ENCODE data around the gene SLC39A2. TPM values are rescaled to one million over a fixed set of nuclear protein-coding genes. Genes with fewer than 3 reads are reported as not detected.
A peak's percentile ranks its signal among the peaks of the same experiment; 100 is the strongest.
"Not testable (repeated sequence)": the region's sequence is repeated elsewhere in the genome, so short reads cannot be mapped to it uniquely, and the experiment has no call there.

The SLC39A2 gene
- total and polyA plus RNA-seq, 3 donors from 2014 or later = 0.24 to 0.31 TPM; not detected in 1

DNA sequence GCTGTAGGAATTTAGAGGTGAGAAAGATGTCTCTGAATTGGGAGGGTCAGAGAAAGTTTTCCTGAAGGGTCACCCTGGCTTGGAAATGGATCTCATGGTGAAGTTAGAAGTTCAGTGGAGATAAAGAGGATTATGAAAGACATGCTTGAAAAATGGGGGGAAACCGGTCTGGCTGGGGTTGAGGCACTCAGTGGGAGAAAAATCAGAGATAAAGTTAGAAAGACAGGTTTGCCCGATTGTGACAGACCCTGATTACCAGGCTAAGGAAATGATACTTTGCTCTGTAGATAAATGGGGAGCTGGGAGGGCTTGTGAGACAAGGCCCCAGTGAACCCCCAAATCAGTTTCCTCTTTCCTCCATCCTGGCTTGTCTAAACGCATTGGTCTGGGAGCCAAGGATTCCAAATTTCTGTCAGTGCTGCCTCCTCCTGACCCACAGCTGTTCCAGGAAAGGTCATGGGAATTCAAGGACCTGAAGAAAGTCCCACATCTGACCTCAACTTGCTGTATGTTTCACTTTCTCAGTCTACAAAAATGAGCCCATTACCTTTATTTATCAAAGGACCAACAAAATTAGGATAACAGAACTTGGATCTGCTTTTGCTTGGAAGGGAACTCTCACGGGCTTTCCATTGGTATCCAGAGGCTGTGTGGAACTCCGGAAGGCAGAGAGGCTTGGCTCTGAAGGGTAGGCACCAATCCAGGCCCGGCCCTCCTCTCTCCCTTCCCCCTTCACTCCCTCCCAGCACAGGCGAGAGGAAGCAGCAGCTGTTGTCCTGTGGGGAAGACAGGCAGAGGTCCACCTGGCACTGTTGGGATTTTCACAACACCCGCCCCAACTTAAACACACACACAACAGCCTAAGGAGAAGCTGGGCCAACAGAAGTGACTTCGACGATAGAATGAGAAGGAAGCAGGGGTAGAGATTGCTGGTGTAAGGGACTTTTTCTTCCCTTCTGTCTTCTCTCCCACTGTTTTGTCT lies 39.6 kb downstream of the SLC39A2 start:
- Histone ChIP-seq H3K27ac (peak overlapping the region in 1 of 2 donors; percentile 64), H3K27me3 (no peaks in the 10 kb centered on the region), H3K4me3 (no peak overlapping the region), H3K4me1 (peaks cover 29% of the 10 kb centered on the region), H3K9me3 (no peaks in the 10 kb centered on the region), H3K36me3 (ENCODE audit: low read depth, missing control alignments) (no peaks in the 10 kb centered on the region)
- DNase-seq = peak; percentile 84
- intact Hi-C loops (cut with DNase I; ENCODE audit: low total_unique reads) = no loop called here
- WGBS, 2 donors = 44 to 46% methylated on average over 10 of the region's 10 CpGs
- TF ChIP-seq CTCF (IDR thresholded peaks at IDR 0.05) = no peak
- TF ChIP-seq POLR2A (IDR thresholded peaks at IDR 0.05) = no peak

DNA sequence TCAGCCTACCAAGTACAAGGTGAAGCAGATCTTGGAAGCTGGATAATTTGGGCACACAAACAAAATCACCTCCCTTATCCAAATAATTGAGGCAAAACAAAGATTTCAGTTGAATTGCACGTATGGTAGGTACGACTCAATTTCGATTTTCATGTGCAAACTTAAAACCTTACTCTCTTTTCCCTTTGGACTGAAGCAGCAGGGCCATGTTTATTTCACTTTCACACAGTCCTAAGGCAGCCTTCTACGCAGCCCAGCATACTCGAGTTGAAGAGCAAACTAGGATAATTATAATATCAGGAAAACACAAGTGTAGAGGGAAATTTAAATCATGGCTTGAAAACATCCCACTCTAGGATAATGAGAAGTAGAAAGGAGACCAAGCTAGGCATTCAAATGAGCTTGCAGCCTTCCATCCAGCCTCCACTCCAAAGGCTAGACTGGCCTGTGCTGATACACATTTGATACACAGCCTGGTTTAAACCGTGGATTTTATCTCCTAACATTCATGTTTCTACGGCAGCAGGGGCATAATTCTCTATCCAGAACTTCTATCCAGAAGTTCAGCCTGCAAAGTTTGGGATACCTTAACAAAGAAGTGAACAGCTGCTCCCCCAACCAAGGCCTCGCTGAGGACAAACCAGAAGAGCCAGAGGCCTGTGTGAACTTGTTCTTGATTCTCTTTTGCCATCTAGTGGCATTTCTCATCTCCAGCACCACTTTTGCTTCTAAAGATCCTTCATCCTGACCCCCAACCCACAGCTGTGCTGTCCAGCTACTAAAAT lies 40.7 kb downstream of the SLC39A2 start:
- WGBS, 2 donors = 45 to 67% methylated on average over 8 of the region's 8 CpGs
- peaks cover 22% of the 10 kb centered on the region for H3K4me1 ChIP-seq

DNA sequence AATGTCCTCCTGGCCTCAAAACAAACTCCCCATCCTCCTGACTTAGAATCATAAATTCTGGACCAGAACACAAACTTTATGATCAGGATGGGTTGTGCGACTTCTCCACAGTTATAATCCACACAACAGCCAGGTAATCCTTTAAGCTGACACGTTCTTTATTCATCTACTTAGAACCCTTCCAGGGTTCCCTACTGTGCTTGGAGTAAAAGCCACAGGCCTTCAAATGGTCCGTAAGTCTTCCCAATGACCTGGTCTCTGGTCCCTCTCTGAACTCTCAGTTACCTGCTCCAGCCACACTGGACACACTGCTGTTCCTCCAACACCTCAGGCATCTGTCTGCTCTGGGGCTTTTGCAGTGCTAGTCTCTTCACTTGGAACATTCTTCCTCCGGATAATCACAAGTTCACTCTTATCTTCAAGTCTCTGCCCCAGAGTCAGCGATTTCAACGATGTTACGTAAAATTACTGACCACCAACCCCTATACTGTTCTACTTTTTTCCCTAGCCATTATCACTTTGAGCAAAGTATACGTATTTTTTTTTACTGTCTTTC lies 41.4 kb downstream of the SLC39A2 start:
- no peak for DNase-seq
- Histone ChIP-seq H3K4me1 (peaks cover 15% of the 10 kb centered on the region), H3K27ac (peak overlapping the region in 1 of 2 donors; percentile 64), H3K4me3 (no peak overlapping the region), H3K36me3 (ENCODE audit: low read depth, missing control alignments) (no peaks in the 10 kb centered on the region), H3K27me3 (no peaks in the 10 kb centered on the region), H3K9me3 (no peaks in the 10 kb centered on the region)
- intact Hi-C loops (cut with DNase I; ENCODE audit: low total_unique reads) = no loop called here
- TF ChIP-seq POLR2A (IDR thresholded peaks at IDR 0.05) = no peak
- 74 to 79% methylated on average over 8 of the region's 8 CpGs for WGBS, 2 donors

More for the DNA sequence above, 40.7 kb downstream of the SLC39A2 start:
- Histone ChIP-seq H3K27me3 (no peaks in the 10 kb centered on the region), H3K36me3 (ENCODE audit: low read depth, missing control alignments) (no peaks in the 10 kb centered on the region), H3K9me3 (no peaks in the 10 kb centered on the region), H3K27ac (peak overlapping the region; percentile 0 to 64), H3K4me3 (no peak overlapping the region)
- peak; percentile 60 for DNase-seq
- TF ChIP-seq POLR2A (IDR thresholded peaks at IDR 0.05) (no peak), CTCF (IDR thresholded peaks at IDR 0.05) (peak; percentile 46 to 56 (median 55))
- intact Hi-C loops (cut with DNase I; ENCODE audit: low total_unique reads) = no loop called here

DNA sequence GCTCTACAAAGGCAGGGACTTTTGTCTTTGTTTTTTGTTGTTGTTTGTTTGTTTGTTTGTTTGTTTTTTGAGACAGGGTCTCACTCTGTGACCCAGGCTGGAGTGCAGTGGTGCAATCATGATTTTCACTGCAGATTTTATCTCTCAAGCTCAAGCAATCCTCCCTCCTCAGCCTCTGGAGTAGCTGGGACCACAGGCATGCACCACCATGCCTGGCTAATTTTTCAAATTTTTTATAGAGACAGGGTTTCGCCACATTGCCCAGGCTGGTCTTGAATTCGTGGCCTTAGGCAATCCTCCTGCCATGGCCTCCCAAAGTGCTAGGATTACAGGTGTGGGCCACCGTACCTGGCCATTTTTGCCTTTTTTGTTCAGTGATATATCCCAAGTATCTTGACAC lies 41.8 kb downstream of the SLC39A2 start:
- intact Hi-C loops (cut with DNase I; ENCODE audit: low total_unique reads) = not testable (repeated sequence)
- peaks cover 14% of the 10 kb centered on the region for H3K4me1 ChIP-seq
- WGBS, 2 donors = 90 to 92% methylated on average over 3 of the region's 3 CpGs

DNA sequence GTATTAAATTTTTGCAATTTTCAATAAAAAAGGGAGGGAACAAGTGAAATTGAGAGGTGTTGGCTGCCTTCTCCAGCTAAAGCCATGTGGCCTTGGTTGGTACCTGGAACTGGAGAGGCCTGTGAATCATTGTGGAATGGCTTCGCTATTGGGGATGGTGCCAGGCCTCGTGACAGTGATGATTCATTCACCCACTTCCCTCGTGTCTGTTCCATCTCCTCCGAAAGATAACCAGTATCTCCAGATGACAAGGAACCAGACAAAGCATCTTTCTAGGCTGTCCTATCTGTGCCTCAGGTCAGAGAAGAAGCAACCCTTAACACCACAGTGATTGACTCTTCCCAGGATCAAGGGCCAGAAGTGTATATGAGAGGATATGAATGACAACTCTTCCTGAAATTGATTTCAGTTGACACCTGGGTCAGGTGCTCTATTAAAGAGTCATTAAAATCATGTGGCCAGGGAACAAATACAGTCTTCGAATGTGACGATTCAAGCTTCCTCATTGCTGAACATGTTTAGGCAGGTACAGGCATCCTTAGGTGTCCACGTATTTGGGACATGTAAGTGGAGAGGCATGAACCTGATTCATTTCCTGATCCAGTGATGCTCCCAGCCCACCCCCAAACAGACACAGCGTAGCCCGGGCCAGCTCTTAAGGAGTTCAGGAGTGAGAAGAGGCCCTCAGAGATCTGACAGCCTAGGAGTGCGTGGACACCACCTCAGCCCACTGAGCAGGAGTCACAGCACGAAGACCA lies 42.8 kb downstream of the SLC39A2 start, which contains the start of gene RNASE7:
Gene RNASE7 (plus strand): TSS at position 687 of the 758 bp plus-strand sequence. CDS start 631 bp downstream, outside the sequence.
- Histone ChIP-seq H3K9me3 (no peaks in the 10 kb centered on the region), H3K36me3 (ENCODE audit: low read depth, missing control alignments) (no peaks in the 10 kb centered on the region), H3K27ac (no peak within 1 kb of the TSS), H3K4me3 (no peak within 1 kb of the TSS), H3K4me1 (peaks cover 14% of the 10 kb centered on the region), H3K27me3 (no peaks in the 10 kb centered on the region)
- WGBS, 2 donors = 70 to 78% methylated on average over 11 of the region's 11 CpGs
- no peak for DNase-seq
- intact Hi-C loops (cut with DNase I; ENCODE audit: low total_unique reads) = no loop called here
- TF ChIP-seq POLR2A (IDR thresholded peaks at IDR 0.05) (no peak), CTCF (IDR thresholded peaks at IDR 0.05) (no peak)

More for the DNA sequence above, 41.8 kb downstream of the SLC39A2 start:
- not testable (repeated sequence) for DNase-seq; H3K4me3 ChIP-seq; H3K9me3 ChIP-seq; H3K36me3 ChIP-seq (ENCODE audit: low read depth, missing control alignments); H3K27me3 ChIP-seq; H3K27ac ChIP-seq

Data from testis (tissue), 3 donors.